Esophagus squamous epithelium (tissue), 4 donors: ENCODE measurements around the gene NR1H3.

ENCODE experiments used
- POLR2A ChIP-seq, 4 donors: fragments of 450-650 bp; IDR thresholded peaks; one replicate each; pipeline ENCODE4 v1.6.1; 2017; ENCODE audit warnings: antibody characterized with exemption in 4 of 4, mild to moderate bottlenecking in 4 of 4, moderate library complexity in 3 of 4
- TF ChIP-seq, protein P1 (sequence below), 6 experiments: fragments of 450-650 bp in 4 of 6; fragments of 200-600 bp in 2 of 6; sonication (generic) in 2 of 6; IDR thresholded peaks; one replicate each; pipeline ENCODE4 v1.5.1; 2016 to 2019; ENCODE audit warnings: antibody characterized with exemption in 6 of 6, mild to moderate bottlenecking in 4 of 6, moderate library complexity in 4 of 6

DNA sequence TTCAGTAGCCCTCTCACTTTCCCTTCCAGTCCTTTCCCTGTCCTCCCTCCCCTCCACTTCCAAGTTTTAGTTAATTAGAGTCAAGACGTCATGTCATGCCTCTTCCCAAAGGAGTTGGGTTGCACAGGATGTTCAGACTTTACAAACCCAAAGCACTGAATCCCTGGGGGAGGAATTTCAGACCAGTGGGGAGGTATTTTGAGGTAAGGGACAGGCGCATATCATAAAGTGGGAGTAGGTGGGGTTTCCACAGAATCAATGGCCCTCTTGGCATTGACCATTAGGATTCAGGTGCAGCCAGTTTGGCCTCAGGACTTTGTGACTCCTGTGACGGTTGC, 8.4 kb upstream of the NR1H3 start:
- TF ChIP-seq, protein P1, sequence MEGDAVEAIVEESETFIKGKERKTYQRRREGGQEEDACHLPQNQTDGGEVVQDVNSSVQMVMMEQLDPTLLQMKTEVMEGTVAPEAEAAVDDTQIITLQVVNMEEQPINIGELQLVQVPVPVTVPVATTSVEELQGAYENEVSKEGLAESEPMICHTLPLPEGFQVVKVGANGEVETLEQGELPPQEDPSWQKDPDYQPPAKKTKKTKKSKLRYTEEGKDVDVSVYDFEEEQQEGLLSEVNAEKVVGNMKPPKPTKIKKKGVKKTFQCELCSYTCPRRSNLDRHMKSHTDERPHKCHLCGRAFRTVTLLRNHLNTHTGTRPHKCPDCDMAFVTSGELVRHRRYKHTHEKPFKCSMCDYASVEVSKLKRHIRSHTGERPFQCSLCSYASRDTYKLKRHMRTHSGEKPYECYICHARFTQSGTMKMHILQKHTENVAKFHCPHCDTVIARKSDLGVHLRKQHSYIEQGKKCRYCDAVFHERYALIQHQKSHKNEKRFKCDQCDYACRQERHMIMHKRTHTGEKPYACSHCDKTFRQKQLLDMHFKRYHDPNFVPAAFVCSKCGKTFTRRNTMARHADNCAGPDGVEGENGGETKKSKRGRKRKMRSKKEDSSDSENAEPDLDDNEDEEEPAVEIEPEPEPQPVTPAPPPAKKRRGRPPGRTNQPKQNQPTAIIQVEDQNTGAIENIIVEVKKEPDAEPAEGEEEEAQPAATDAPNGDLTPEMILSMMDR (IDR thresholded peaks at IDR 0.05), result no peak
- no peak for TF ChIP-seq POLR2A (IDR thresholded peaks at IDR 0.05)
